HG03139 (cell line): ENCODE measurements around the gene ZNF600.
"Not testable (repeated sequence)": the region's sequence is repeated elsewhere in the genome, so short reads cannot be mapped to it uniquely, and the experiment has no call there.

Experiments used
- ATAC-seq: cut with Tn5 transposase; IDR thresholded peaks from one replicate; pipeline ENCODE4 v1.9.1; 2021; ENCODE audit not compliant: unreplicated experiment

Gene ZNF600

GRCh38 chr19:52742516-52742915, 44.1 kb downstream of the ZNF600 start:
- ATAC-seq = no peak

- ATAC-seq = no peak
Observed at GRCh38 chr19:52741951-52742485, 44.6 kb downstream of the ZNF600 start.

- not testable (repeated sequence) for ATAC-seq
Observed at GRCh38 chr19:52741371-52741770, 45.2 kb downstream of the ZNF600 start.

- ATAC-seq = no peak
Observed at GRCh38 chr19:52739576-52739975, 47.0 kb downstream of the ZNF600 start.

GRCh38 chr19:52735734-52736133, 50.9 kb downstream of the ZNF600 start:
- no peak for ATAC-seq

- ATAC-seq = peak; percentile 83
Observed at GRCh38 chr19:52734893-52735661, 51.5 kb downstream of the ZNF600 start, which contains the start of gene ZNF611. ZNF611 (minus strand) TSS chr19:52735044; CDS start chr19:52715894, 19,150 bp downstream.

DNA sequence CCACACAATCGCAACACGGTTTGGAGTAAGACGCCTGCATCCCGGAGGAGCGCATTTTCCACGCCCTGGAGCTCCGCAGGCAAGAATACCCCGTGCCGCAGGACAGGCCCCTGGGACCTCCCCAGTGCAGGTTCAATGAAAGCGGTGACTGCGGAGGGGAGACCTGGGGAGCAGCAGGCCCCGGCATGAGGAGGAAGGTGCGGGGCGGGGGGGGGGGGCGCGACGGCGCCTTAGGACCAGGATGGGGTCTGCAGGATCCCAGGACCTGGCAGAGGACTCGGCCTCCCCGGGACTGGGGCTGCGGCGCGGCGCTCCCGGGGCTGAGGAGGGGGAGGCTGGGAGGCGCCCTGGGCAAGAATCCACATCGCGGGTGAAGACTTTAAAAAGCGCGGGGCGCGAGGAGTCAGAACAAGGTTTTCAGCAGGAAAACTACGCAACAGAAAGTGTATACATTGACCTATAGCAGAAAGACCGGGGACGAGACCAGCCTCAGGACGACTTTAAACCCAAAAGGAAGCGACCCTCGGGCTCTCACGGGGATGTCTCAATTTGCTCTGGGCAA, 52.2 kb downstream of the ZNF600 start:
- ATAC-seq = peak; percentile 18

- ATAC-seq = not testable (repeated sequence)
Observed at GRCh38 chr19:52726051-52726450, 60.5 kb downstream of the ZNF600 start.

GRCh38 chr19:52725528-52725961, 61.0 kb downstream of the ZNF600 start:
- no peak for ATAC-seq

- no peak for ATAC-seq
Observed at GRCh38 chr19:52724701-52725514, 61.7 kb downstream of the ZNF600 start.

- ATAC-seq = not testable (repeated sequence)
Observed at GRCh38 chr19:52723907-52724598, 62.5 kb downstream of the ZNF600 start.

DNA sequence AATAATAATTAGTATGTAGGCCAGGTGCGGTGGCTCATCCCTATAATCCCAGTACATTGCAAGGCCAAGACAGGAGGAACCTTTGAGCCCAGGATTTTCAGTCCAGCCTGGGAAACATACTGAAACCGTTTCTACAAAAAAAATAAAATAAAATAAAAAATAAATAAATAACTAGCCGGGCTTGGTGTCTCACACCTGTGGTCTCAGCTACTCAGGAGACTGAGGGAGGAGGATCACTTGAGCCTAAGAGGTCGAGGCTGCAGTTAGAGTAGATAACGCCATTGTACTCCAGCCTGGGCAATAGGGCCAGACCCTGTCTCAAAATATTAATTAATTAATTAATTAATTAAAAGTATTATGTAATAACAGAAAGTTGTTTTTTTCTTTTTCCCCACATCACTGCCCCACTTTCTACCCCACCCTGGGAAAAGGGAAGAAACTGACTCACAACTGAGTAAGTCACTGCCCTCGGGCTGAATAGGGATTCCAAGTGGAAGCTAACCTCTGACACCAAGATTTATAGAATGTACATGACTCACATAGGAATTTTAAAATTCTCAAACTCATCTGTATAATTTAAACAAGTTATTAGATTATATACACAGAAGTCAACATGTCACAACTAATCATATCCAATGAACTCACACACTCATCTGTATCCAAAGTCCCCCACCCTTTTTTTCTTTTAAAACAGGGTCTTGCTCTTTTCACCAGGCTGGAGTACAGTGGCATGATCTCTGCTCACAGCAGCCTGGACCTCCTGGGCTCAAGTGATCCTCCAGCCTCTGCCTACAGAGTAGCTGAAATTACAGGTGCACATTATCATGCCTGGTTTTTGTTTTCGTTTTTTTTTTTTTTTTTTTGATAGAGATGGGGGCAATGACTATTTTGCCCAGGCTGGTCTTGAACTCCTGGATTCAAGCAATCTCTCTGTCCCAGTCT, 64.3 kb downstream of the ZNF600 start:
- ATAC-seq = no peak

DNA sequence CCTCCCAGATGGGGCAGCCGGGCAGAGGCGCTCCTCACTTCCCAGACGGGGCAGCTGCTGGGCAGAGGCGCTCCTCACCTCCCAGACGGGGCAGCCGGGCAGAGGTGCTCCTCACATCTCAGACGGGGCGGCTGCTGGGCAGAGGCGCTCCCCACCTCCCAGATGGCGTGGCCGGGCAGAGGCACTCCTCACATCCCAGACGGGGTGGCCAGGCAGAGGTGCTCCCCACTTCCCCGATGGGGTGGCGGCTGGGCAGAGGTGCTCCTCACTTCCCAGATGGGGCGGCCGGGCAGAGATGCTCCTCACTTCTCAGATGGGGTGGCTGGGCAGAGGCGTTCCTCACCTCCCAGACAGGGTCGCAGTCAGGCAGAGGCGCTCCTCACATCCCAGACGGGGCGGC, 66.0 kb downstream of the ZNF600 start:
- ATAC-seq = not testable (repeated sequence)

DNA sequence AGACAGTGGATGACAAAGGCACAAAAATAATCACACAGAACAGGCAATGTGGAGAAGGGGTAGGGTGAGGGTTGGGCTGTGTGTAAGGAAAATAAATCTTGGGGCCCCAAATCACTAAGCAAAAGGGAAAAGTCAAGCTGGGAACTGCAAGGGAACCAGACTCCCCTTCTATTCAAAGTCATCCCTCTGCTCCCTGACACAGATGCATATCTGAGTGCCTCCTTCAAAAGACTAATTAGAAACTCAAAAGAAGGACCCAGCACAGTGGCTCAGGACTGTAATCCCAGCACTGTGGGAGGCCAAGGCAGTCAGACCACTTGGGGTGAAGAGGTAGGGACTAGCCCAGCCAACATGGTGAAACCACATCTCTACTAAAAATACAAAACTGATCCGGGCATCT, 70.1 kb downstream of the ZNF600 start:
- ATAC-seq = no peak

DNA sequence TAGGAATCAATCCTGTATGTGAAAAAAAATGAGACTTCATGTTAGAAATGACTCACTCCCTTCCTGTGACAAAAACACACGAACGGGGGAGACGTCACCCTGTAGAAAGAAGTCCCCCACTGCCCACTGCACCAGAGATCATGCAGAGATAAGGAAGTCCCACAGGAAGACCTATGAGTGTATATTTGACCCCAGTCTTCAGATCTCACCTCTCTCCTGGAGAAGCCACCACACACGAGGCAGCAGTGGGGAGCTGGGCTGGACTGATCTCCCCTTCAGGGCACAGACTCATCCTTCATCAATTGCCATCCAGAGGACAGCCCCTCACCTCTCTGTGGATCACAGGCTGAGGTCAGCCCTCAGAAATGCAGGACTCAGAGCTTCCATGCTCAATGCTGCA, 70.7 kb downstream of the ZNF600 start:
- not testable (repeated sequence) for ATAC-seq

GRCh38 chr19:52715330-52715729, 71.3 kb downstream of the ZNF600 start:
- not testable (repeated sequence) for ATAC-seq
